ENCODE data around the gene NDUFS7.

DNA sequence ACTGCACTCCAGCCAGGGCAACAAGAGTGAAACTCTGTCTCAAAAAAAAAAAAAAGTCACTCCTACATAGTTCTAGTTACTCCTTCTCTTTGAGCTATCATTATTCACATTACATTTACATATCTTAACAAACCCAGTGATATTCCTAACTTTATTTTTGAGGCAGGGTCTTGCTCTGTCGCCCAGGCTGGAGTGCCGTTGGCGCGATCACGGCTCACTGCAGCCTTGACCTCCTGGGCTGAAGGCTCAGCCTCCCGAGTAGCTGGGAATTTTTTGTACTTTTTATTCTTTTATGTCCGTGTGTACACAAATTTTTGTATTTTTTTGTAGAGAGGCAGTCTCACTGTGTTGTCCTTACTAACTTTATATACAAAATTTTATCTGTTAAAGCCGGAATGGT lies 53.9 kb downstream of the NDUFS7 start:
- TF ChIP-seq, protein P1, sequence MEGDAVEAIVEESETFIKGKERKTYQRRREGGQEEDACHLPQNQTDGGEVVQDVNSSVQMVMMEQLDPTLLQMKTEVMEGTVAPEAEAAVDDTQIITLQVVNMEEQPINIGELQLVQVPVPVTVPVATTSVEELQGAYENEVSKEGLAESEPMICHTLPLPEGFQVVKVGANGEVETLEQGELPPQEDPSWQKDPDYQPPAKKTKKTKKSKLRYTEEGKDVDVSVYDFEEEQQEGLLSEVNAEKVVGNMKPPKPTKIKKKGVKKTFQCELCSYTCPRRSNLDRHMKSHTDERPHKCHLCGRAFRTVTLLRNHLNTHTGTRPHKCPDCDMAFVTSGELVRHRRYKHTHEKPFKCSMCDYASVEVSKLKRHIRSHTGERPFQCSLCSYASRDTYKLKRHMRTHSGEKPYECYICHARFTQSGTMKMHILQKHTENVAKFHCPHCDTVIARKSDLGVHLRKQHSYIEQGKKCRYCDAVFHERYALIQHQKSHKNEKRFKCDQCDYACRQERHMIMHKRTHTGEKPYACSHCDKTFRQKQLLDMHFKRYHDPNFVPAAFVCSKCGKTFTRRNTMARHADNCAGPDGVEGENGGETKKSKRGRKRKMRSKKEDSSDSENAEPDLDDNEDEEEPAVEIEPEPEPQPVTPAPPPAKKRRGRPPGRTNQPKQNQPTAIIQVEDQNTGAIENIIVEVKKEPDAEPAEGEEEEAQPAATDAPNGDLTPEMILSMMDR (IDR thresholded peaks at IDR 0.05), result no peak
- TF ChIP-seq POLR2AphosphoS5 (IDR thresholded peaks at IDR 0.05) (no peak), POLR2A (IDR thresholded peaks at IDR 0.05) (no peak), EP300 (IDR thresholded peaks at IDR 0.05) (no peak)
